SK-N-MC (cell line): ENCODE measurements around the gene SMURF2.
A peak's percentile ranks its signal among the peaks of the same experiment; 100 is the strongest.

ENCODE experiments used
- DNase-seq: peaks from one replicate; pipeline ENCODE4 v3.0.0-alpha.2; 2011; ENCODE audit warnings: low read depth, low spot score
- H3K27ac ChIP-seq: fragments of 200-600 bp; sonication (generic); 2 replicates; pipeline ENCODE4 v1.5.1; 2016; ENCODE audit warnings: mixed run types
- H3K36me3 ChIP-seq: fragments of 200-600 bp; sonication (generic); 2 replicates; pipeline ENCODE4 v1.6.1; 2017; ENCODE audit warnings: antibody characterized with exemption, low read length, mixed read lengths; ENCODE audit not compliant: insufficient read depth
- H3K4me3 ChIP-seq: fragments of 200-600 bp; sonication (generic); 2 replicates; pipeline ENCODE4 v1.5.1; 2016
- H3K9ac ChIP-seq: fragments of 200-600 bp; sonication (generic); 2 replicates; pipeline ENCODE4 v1.8.0; 2017; ENCODE audit warnings: mixed run types, mixed read lengths; ENCODE audit not compliant: insufficient read length
- H3K9me3 ChIP-seq: fragments of 200-600 bp; sonication (generic); 2 replicates; pipeline ENCODE4 v1.6.1; 2017; ENCODE audit warnings: low read depth, mild to moderate bottlenecking, antibody characterized with exemption, low read length, moderate library complexity, mixed read lengths
- EZH2 ChIP-seq: fragments of 200-600 bp; sonication (generic); IDR thresholded peaks from one replicate; pipeline ENCODE4 v1.6.1; 2017; ENCODE audit warnings: antibody characterized with exemption
- FOXP2 ChIP-seq: optimal IDR thresholded peaks from 2 replicates; pipeline ENCODE3; 2011; ENCODE audit warnings: mild to moderate bottlenecking, moderate library complexity; ENCODE audit not compliant: insufficient read depth; ENCODE audit errors: extremely low read length, control extremely low read depth
- POLR2AphosphoS5 ChIP-seq: IDR thresholded peaks from 2 replicates; pipeline ENCODE4 v1.6.1; 2012; ENCODE audit warnings: mild to moderate bottlenecking, low read depth, low read length, borderline replicate concordance

Gene SMURF2

GRCh38 chr17:64626827-64627226 lies 35.3 kb downstream of the SMURF2 start:
- H3K9ac ChIP-seq, result no peak overlapping the region
- no peak overlapping the region for H3K27ac ChIP-seq
- H3K36me3 ChIP-seq, result no peaks in the 10 kb centered on the region
- no peaks in the 10 kb centered on the region for H3K9me3 ChIP-seq
- no peak for TF ChIP-seq EZH2
- no peak for TF ChIP-seq FOXP2
- TF ChIP-seq POLR2AphosphoS5, result no peak
- no peak for DNase-seq
- H3K4me3 ChIP-seq, result no peak overlapping the region

- no peak overlapping the region for H3K4me3 ChIP-seq
- peak overlapping the region; percentile 67; the same call in 1 of the 2 replicates for H3K27ac ChIP-seq
- H3K9me3 ChIP-seq, result no peaks in the 10 kb centered on the region
- DNase-seq, result no peak
- H3K9ac ChIP-seq, result no peak overlapping the region
- no peaks in the 10 kb centered on the region for H3K36me3 ChIP-seq
- TF ChIP-seq FOXP2 (no peak), POLR2AphosphoS5 (no peak)
Measured at GRCh38 chr17:64625541-64625940, 36.6 kb downstream of the SMURF2 start.

- DNase-seq, result no peak
- H3K9me3 ChIP-seq, result no peaks in the 10 kb centered on the region
- no peaks in the 10 kb centered on the region for H3K36me3 ChIP-seq
- no peak overlapping the region for H3K9ac ChIP-seq
- no peak overlapping the region for H3K4me3 ChIP-seq
- TF ChIP-seq POLR2AphosphoS5 (no peak), EZH2 (no peak), FOXP2 (no peak)
- no peak overlapping the region for H3K27ac ChIP-seq
Measured at GRCh38 chr17:64622931-64623654, 39.0 kb downstream of the SMURF2 start.

- no peak for DNase-seq
- Histone ChIP-seq H3K9ac (no peak overlapping the region), H3K9me3 (no peaks in the 10 kb centered on the region), H3K27ac (no peak overlapping the region), H3K36me3 (no peaks in the 10 kb centered on the region), H3K4me3 (no peak overlapping the region)
- TF ChIP-seq EZH2 (no peak), POLR2AphosphoS5 (no peak), FOXP2 (no peak)
Measured at GRCh38 chr17:64621772-64622171, 40.3 kb downstream of the SMURF2 start.

- no peak for TF ChIP-seq POLR2AphosphoS5
- no peak for TF ChIP-seq FOXP2
- no peak for TF ChIP-seq EZH2
Measured at GRCh38 chr17:64618848-64619247, 43.3 kb downstream of the SMURF2 start.

GRCh38 chr17:64617125-64617780 lies 44.9 kb downstream of the SMURF2 start:
- Histone ChIP-seq H3K36me3 (no peaks in the 10 kb centered on the region), H3K9me3 (no peaks in the 10 kb centered on the region), H3K9ac (no peak overlapping the region), H3K4me3 (no peak overlapping the region), H3K27ac (no peak overlapping the region)
- no peak for DNase-seq
- TF ChIP-seq EZH2 (no peak), FOXP2 (no peak), POLR2AphosphoS5 (no peak)

More at GRCh38 chr17:64618848-64619247, 43.3 kb downstream of the SMURF2 start:
- Histone ChIP-seq H3K27ac (no peak overlapping the region), H3K9me3 (no peaks in the 10 kb centered on the region), H3K9ac (no peak overlapping the region), H3K4me3 (no peak overlapping the region), H3K36me3 (no peaks in the 10 kb centered on the region)
- no peak for DNase-seq

GRCh38 chr17:64615028-64615677 lies 47.0 kb downstream of the SMURF2 start:
- Histone ChIP-seq H3K9ac (no peak overlapping the region), H3K27ac (0 out of 2 replicates have a peak overlapping the region, but pooled peaks have one; percentile 9), H3K9me3 (no peaks in the 10 kb centered on the region), H3K4me3 (no peak overlapping the region), H3K36me3 (no peaks in the 10 kb centered on the region)
- no peak for DNase-seq
- TF ChIP-seq EZH2, result no peak

- TF ChIP-seq EZH2, result no peak
- no peak for TF ChIP-seq FOXP2
- no peak for TF ChIP-seq POLR2AphosphoS5
- Histone ChIP-seq H3K9ac (no peak overlapping the region), H3K4me3 (no peak overlapping the region), H3K27ac (no peak overlapping the region), H3K36me3 (no peaks in the 10 kb centered on the region), H3K9me3 (no peaks in the 10 kb centered on the region)
- no peak for DNase-seq
Measured at GRCh38 chr17:64614266-64615027, 47.7 kb downstream of the SMURF2 start.
